ENCODE results near the gene LIMCH1.

LIMCH1 gene

GRCh38 chr4:41723286-41723685 lies 185.3 kb downstream of the LIMCH1 start:
- no peak for DNase-seq
- H3K36me3 ChIP-seq, result no peaks in the 10 kb centered on the region
- no peaks in the 10 kb centered on the region for H3K4me1 ChIP-seq
- peaks cover 0 to 8% (median 5%) of the 10 kb centered on the region in 3 donors for H3K9me3 ChIP-seq
- H3K4me3 ChIP-seq, result no peak overlapping the region
- no peak for TF ChIP-seq CTCF (IDR thresholded peaks at IDR 0.05)
- H3K27me3 ChIP-seq, result peaks cover 0 to 16% of the 10 kb centered on the region in 2 donors
- no peak overlapping the region for H3K27ac ChIP-seq
- intact Hi-C loops (cut with DNase I; ENCODE audit: low total_unique reads), result no loop called here

GRCh38 chr4:41725254-41725653 lies 187.3 kb downstream of the LIMCH1 start:
- Histone ChIP-seq H3K4me1 (no peaks in the 10 kb centered on the region), H3K36me3 (no peaks in the 10 kb centered on the region), H3K4me3 (no peak overlapping the region), H3K27ac (no peak overlapping the region), H3K27me3 (peaks cover 0 to 15% of the 10 kb centered on the region in 2 donors), H3K9me3 (peaks cover 0 to 8% (median 5%) of the 10 kb centered on the region in 3 donors)
- DNase-seq, result no peak
- intact Hi-C loops (cut with DNase I; ENCODE audit: low total_unique reads), result no loop called here
- TF ChIP-seq CTCF (IDR thresholded peaks at IDR 0.05), result no peak

GRCh38 chr4:41727861-41728572 lies 190.1 kb downstream of the LIMCH1 start:
- DNase-seq, result no peak
- Histone ChIP-seq H3K4me3 (no peak overlapping the region), H3K27me3 (peaks cover 0 to 15% of the 10 kb centered on the region in 2 donors), H3K36me3 (no peaks in the 10 kb centered on the region), H3K4me1 (no peaks in the 10 kb centered on the region), H3K27ac (no peak overlapping the region), H3K9me3 (peaks cover 0 to 8% (median 5%) of the 10 kb centered on the region in 3 donors)
- intact Hi-C loops (cut with DNase I; ENCODE audit: low total_unique reads), result no loop called here
- no peak for TF ChIP-seq CTCF (IDR thresholded peaks at IDR 0.05)

- no peak overlapping the region for H3K27ac ChIP-seq
- intact Hi-C loops (cut with DNase I; ENCODE audit: low total_unique reads), result no loop called here
- TF ChIP-seq CTCF (IDR thresholded peaks at IDR 0.05), result no peak
- no peak for DNase-seq
- no peaks in the 10 kb centered on the region for H3K36me3 ChIP-seq
- no peaks in the 10 kb centered on the region for H3K4me1 ChIP-seq
- no peak overlapping the region for H3K4me3 ChIP-seq
- H3K27me3 ChIP-seq, result peaks cover 0 to 13% of the 10 kb centered on the region in 2 donors
- H3K9me3 ChIP-seq, result peaks cover 0 to 8% (median 5%) of the 10 kb centered on the region in 3 donors
Measured at GRCh38 chr4:41728573-41728913, 190.6 kb downstream of the LIMCH1 start.

- no peaks in the 10 kb centered on the region for H3K4me1 ChIP-seq
- H3K36me3 ChIP-seq, result no peaks in the 10 kb centered on the region
- H3K27ac ChIP-seq, result no peak overlapping the region
- no peak for DNase-seq
- no peaks in the 10 kb centered on the region for H3K9me3 ChIP-seq
- H3K27me3 ChIP-seq, result peaks cover 0 to 8% of the 10 kb centered on the region in 2 donors
- intact Hi-C loops (cut with DNase I; ENCODE audit: low total_unique reads), result no loop called here
- no peak overlapping the region for H3K4me3 ChIP-seq
- TF ChIP-seq CTCF (IDR thresholded peaks at IDR 0.05), result no peak
Measured at GRCh38 chr4:41731569-41732126, 193.7 kb downstream of the LIMCH1 start.

Data from tibial artery (tissue), 4 donors.